ENCODE results near the gene EIPR1. TPM values are rescaled to one million over a fixed set of nuclear protein-coding genes. Genes with fewer than 3 reads are reported as not detected.

The EIPR1 gene
- total RNA-seq, 1 experiment from 2014 or later = 40.4 TPM

DNA sequence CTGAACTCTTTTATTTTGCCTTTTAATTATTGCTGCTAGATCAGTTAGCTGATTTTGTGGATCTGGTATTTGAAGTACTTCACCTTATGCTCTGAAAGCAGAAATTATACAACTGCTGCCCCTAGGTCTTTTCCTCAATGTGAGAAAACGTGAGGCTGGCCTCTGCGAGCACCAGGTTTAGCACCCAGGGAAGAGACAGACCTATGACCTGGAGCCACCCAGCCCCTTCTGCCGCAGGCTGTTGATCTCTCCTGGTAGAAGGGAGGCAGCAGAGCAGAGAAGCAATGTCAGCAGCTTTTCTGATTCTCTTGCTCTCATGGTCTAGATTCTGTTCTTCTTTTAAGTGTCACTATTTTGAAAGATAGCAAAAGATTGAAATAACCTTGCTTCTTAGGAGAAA lies 21.8 kb upstream of the EIPR1 start:
- intact Hi-C loops (cut with micrococcal nuclease; ENCODE audit: unreplicated experiment) = no loop called here
- H3K27ac ChIP-seq = no peak overlapping the region
- no peak overlapping the region for H3K4me2 ChIP-seq
- no TSS peak for BruUV-seq (replicated peaks)
- H3K36me3 ChIP-seq (ENCODE audit: low read depth) = peaks cover 27% of the 10 kb centered on the region
- peaks cover 16% of the 10 kb centered on the region; the same call in 1 of the 2 replicates for H3K9me3 ChIP-seq (ENCODE audit: insufficient read depth, low read depth)
- H4K20me1 ChIP-seq (ENCODE audit: insufficient read depth) = peaks cover 3% of the 10 kb centered on the region; the same call in 1 of the 2 replicates
- no peak overlapping the region for H3K4me3 ChIP-seq
- no peaks in the 10 kb centered on the region for H3K4me1 ChIP-seq (replicated peaks; ENCODE audit: insufficient read depth)
- no peaks in the 10 kb centered on the region for H3K9me2 ChIP-seq (ENCODE audit: insufficient read depth)
- H3F3A ChIP-seq (ENCODE audit: insufficient read depth, low read depth) = no peaks in the 10 kb centered on the region; the same call in 1 of the 2 replicates
- H3K79me2 ChIP-seq (ENCODE audit: low read depth) = no peaks in the 10 kb centered on the region; the same call in 1 of the 2 replicates
- no peak overlapping the region for H2AFZ ChIP-seq
- ChIA-PET CTCF (no interaction called here), POLR2A (ENCODE audit: unreplicated experiment) (no interaction called here)
- TF ChIP-seq, protein P1, sequence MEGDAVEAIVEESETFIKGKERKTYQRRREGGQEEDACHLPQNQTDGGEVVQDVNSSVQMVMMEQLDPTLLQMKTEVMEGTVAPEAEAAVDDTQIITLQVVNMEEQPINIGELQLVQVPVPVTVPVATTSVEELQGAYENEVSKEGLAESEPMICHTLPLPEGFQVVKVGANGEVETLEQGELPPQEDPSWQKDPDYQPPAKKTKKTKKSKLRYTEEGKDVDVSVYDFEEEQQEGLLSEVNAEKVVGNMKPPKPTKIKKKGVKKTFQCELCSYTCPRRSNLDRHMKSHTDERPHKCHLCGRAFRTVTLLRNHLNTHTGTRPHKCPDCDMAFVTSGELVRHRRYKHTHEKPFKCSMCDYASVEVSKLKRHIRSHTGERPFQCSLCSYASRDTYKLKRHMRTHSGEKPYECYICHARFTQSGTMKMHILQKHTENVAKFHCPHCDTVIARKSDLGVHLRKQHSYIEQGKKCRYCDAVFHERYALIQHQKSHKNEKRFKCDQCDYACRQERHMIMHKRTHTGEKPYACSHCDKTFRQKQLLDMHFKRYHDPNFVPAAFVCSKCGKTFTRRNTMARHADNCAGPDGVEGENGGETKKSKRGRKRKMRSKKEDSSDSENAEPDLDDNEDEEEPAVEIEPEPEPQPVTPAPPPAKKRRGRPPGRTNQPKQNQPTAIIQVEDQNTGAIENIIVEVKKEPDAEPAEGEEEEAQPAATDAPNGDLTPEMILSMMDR (conservative IDR thresholded peaks at IDR 0.05) = no peak
- no peak for TF ChIP-seq EZH2 (IDR thresholded peaks at IDR 0.05; ENCODE audit: low read depth)
- DNase-seq = no peak
- no peaks in the 10 kb centered on the region for H3K27me3 ChIP-seq (ENCODE audit: insufficient read depth, low read depth)

DNA sequence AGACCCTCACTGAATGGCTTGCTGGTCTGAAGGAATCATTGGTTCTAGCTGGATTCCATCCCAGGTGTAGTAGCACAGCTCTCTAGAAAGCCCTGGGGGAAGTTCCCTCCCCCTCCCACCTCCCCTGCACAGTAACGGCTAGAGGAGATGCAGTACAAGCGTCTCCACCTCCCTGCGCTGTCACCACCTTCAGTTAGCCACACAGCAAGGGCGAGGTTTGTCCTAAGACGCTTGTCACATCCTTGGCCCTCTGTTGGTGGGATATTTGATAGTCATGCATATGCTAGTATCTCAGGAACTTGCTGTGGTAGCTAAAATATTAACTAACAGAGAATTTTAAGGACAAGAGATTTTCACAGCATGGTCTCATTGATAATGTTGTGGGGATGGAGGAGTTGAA lies 21.2 kb upstream of the EIPR1 start:
- no peak overlapping the region for H2AFZ ChIP-seq
- BruUV-seq (replicated peaks) = no TSS peak
- H3K9me2 ChIP-seq (ENCODE audit: insufficient read depth) = no peaks in the 10 kb centered on the region

DNA sequence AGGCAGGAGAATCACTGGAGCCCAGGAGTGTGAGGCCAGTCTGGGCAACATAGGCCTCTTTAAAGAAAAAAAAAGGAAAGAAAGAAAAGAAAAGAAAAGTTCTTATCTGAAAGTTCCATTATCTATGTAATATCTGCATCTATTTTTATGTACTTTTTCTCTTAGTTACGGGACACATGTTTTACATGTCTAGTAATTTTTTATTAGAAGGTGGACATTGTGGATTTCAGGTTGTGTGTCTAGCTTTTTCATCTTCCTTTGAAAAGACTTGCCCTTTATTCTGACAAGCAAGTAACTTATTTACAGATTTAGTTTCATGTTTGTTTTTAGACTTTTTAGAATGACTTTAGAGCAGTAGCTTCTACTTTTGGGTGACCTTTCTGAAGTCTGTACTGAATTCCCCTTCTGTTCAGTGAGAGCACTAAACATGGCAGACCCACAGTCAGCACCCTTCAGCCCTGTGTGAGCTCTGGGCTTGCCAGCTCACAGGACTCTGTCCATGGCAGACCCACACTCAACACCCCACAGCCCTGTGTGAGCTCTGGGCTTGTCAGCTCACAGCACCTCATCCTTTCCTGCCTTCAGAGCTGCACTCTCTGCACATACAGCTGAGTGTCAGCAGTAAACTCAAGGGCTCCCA lies 19.4 kb upstream of the EIPR1 start:
- intact Hi-C loops (cut with micrococcal nuclease; ENCODE audit: unreplicated experiment) = no loop called here
- TF ChIP-seq, protein P1 (conservative IDR thresholded peaks at IDR 0.05) = no peak
- no peak for TF ChIP-seq EZH2 (IDR thresholded peaks at IDR 0.05; ENCODE audit: low read depth)
- H3K9me3 ChIP-seq (ENCODE audit: insufficient read depth, low read depth) = peaks cover 16% of the 10 kb centered on the region; the same call in 1 of the 2 replicates
- POLR2A ChIA-PET (ENCODE audit: unreplicated experiment) = no interaction called here
- DNase-seq = no peak
- no peak overlapping the region for H3K27ac ChIP-seq
- H3K9me2 ChIP-seq (ENCODE audit: insufficient read depth) = no peaks in the 10 kb centered on the region
- peaks cover 38% of the 10 kb centered on the region for H3K36me3 ChIP-seq (ENCODE audit: low read depth)
- no TSS peak for BruUV-seq (replicated peaks)
- no peaks in the 10 kb centered on the region; the same call in 1 of the 2 replicates for H3K79me2 ChIP-seq (ENCODE audit: low read depth)
- H3K27me3 ChIP-seq (ENCODE audit: insufficient read depth, low read depth) = no peaks in the 10 kb centered on the region
- H3K4me2 ChIP-seq = no peak overlapping the region
- peaks cover 3% of the 10 kb centered on the region; the same call in 1 of the 2 replicates for H4K20me1 ChIP-seq (ENCODE audit: insufficient read depth)
- H3F3A ChIP-seq (ENCODE audit: insufficient read depth, low read depth) = no peaks in the 10 kb centered on the region; the same call in 1 of the 2 replicates
- H2AFZ ChIP-seq = no peak overlapping the region
- no peaks in the 10 kb centered on the region for H3K4me1 ChIP-seq (replicated peaks; ENCODE audit: insufficient read depth)
- no peak overlapping the region for H3K4me3 ChIP-seq
- CTCF ChIA-PET = no interaction called here

More for the DNA sequence above, 21.2 kb upstream of the EIPR1 start:
- peaks cover 3% of the 10 kb centered on the region; the same call in 1 of the 2 replicates for H4K20me1 ChIP-seq (ENCODE audit: insufficient read depth)
- no peaks in the 10 kb centered on the region for H3K27me3 ChIP-seq (ENCODE audit: insufficient read depth, low read depth)
- TF ChIP-seq, protein P1 (conservative IDR thresholded peaks at IDR 0.05) = no peak
- no peak for TF ChIP-seq EZH2 (IDR thresholded peaks at IDR 0.05; ENCODE audit: low read depth)
- ChIA-PET POLR2A (ENCODE audit: unreplicated experiment) (no interaction called here), CTCF (no interaction called here)
- H3K4me2 ChIP-seq = no peak overlapping the region
- no peaks in the 10 kb centered on the region for H3K4me1 ChIP-seq (replicated peaks; ENCODE audit: insufficient read depth)
- no peak overlapping the region for H3K4me3 ChIP-seq
- intact Hi-C loops (cut with micrococcal nuclease; ENCODE audit: unreplicated experiment) = no loop called here
- no peaks in the 10 kb centered on the region; the same call in 1 of the 2 replicates for H3K79me2 ChIP-seq (ENCODE audit: low read depth)
- H3K27ac ChIP-seq = no peak overlapping the region
- peaks cover 16% of the 10 kb centered on the region; the same call in 1 of the 2 replicates for H3K9me3 ChIP-seq (ENCODE audit: insufficient read depth, low read depth)
- no peak for DNase-seq
- H3K36me3 ChIP-seq (ENCODE audit: low read depth) = peaks cover 31% of the 10 kb centered on the region
- no peaks in the 10 kb centered on the region; the same call in 1 of the 2 replicates for H3F3A ChIP-seq (ENCODE audit: insufficient read depth, low read depth)
